Measurements from ENCODE around the gene FAM20C.

Gene FAM20C

DNA sequence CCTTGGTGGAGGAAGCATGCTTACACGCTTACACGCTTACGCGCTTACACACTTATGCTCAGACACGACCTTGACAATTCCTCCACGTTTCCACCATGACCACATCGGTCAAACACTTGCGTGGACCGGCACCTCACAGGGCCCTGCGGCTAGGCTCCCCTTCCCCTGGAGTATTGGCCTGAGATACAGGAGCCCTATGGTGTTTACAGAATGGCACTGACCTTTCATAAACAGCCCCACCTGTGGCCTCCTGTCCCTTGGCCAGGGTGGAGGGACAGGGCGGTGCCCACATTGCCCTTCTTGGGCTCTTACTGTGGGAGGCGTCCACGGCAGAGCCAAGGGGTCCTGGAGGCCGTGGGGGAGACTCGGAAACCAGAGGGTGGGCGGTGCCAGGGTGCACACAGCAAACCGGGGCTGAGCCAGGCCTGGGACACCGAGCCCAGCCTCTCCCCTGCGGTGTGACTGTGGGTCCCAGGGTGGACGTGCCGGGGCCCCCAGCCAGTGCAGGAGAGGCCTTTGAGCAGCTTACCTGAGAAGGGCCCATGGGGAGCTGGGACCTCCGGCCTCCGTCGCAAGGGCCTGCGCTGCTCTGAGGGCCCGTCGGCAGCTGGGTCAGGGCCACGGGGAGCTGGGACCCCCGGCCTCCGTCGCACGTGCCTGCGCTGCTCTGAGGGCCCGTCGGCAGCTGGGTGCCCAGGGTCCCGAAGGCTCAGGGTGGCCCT lies 53.4 kb downstream of the FAM20C start:
- no peak for DNase-seq (ENCODE audit: low read depth)

- DNase-seq (ENCODE audit: low read depth): no peak
Observed at GRCh38 chr7:246451-246850, 54.1 kb downstream of the FAM20C start.

DNA sequence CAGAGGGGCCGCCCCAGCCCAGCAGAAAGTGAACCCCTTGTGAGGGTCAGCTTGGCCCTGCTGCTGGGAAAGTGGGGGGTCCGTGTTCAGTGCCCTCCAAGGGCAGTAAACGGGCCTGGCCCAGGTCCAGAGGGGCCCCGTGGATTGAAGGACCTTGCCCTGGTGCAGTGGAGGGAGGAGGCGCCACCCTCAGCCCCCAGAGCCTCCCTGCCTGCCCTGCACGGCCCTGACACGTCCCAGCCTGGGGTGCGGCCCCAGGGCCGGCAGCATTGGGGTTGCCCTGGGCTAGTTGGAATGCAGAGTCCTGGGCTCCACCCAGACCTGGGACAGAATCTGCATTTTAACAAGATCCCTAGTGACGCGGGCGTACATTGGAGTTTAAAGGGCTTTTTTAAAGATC lies 54.8 kb downstream of the FAM20C start:
- DNase-seq (ENCODE audit: low read depth): no peak

- no peak for DNase-seq (ENCODE audit: low read depth)
Observed at GRCh38 chr7:247636-248035, 55.3 kb downstream of the FAM20C start.

DNA sequence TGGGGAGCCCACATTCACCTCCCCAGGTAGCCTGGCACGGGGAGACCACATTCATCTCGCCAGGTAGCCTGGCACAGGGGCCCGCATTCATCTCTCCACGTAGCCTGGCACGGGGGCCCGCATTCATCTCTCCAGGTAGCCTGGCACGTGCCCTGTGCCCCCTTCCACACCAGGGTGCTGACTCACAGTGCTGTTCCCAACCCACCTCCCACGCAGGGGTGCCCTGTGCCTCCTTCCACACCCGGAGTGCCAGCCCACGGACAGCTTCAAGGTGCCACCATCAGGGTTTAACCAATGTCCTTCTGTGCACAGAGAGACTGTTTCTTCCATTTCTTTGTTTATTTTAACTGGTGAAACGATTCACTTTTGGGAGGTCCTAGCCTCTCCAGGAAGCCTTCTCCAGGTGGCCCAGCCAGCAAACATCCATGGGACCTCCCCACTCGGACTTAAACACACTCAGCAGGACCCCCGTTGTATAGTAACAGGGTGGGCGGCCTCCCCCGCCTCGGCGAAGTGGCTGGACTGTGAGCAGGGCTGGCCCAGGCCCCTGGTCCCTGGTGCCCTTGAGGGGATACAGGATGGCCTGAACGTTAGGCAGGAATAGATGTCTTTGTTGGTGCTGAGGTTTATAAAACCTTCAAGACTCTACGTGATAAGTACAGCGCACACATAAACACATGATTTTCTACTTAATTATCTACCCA lies 56.5 kb downstream of the FAM20C start:
- no peak for DNase-seq (ENCODE audit: low read depth)

DNA sequence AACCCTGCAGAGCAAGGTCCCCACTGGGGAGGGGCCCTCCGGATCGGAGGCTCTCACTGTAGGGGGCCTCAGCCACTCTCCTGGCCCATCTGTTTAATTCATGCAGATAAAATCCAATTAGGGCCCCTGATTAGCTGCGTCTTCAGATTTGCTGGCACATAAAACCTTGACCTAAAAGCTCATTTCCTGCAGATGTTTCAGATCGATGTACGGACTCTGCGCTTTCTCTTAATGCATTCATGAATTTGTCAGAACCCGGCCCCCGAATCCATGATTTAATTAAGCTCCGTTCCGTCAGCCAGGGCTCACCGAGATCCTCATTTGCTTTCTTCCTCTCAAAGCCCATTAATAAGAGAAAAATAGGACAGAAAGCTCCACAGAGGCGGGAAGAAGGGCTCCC lies 57.6 kb downstream of the FAM20C start:
- no peak for DNase-seq (ENCODE audit: low read depth)

DNA sequence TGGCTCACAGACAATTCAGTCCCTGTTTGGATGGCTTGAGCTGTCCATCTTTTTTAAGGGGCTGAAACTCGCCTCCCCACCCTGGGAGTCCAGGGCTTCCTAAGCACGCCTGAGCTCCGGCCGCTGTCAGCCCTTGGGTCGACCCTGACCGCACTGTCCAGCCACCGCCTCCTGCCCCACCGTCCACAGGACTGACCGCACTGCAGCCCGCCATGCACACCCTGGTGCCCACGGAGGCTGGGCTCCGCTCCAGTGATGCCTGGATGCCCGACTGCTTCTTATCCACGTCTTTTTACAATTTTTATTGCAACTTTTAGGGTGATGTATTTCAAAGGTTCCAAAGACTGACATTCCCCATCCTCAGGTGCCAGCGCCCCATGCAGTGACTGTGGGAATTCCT lies 58.2 kb downstream of the FAM20C start:
- DNase-seq (ENCODE audit: low read depth): no peak

DNA sequence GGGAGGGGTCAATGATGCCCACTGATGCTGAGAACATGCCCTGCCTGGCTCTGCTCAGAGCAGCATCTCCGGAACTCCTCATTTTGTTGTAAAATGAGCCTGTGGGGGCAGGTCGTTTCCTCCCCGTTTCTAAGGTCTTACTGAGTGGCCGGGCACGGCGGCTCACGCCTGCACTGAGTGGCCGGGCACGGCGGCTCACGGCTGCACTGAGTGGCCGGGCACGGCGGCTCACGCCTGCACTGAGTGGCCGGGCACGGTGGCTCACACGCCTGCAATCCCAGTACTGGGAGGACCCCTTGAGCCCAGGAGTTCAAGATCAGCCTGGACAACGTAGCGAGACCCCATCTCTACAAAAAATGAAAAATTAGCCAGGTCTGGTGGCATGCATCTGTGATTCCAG lies 58.6 kb downstream of the FAM20C start:
- no peak for DNase-seq (ENCODE audit: low read depth)

GRCh38 chr7:251446-252175 lies 59.2 kb downstream of the FAM20C start:
- DNase-seq (ENCODE audit: low read depth): no peak

DNA sequence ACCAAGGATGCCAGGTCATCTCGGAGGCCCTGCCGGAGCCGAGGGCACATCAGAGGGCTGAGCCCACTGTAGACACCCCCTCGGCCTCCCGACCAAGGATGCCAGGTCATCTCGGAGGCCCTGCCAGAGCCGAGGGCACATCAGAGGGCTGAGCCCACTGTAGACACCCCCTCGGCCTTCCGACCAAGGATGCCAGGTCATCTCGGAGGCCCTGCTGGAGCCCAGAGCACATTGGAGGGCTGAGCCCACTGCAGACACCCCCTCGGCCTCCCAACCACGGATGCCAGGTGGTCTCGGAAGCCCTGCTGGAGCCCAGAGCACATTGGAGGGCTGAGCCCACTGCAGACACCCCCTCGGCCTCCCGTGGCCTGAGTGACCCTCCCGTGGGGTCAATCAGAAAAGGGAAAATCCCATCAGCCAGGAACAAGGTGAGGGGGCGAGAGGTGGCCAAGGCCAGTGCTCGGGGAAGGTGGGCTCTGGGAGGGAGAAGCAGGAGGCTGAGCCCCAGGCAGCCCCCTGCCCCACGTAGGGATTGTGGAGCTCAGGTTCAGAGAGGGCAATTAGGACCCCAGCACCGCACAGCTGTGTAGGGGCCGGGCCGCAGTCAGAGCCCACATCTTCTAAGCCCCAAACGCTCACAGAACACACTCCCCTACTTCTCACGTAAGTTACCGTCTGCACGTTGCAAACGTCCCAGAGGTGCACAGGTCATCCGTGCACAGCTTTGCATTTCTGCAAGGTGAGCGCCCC lies 60.0 kb downstream of the FAM20C start:
- no peak for DNase-seq (ENCODE audit: low read depth)

DNA sequence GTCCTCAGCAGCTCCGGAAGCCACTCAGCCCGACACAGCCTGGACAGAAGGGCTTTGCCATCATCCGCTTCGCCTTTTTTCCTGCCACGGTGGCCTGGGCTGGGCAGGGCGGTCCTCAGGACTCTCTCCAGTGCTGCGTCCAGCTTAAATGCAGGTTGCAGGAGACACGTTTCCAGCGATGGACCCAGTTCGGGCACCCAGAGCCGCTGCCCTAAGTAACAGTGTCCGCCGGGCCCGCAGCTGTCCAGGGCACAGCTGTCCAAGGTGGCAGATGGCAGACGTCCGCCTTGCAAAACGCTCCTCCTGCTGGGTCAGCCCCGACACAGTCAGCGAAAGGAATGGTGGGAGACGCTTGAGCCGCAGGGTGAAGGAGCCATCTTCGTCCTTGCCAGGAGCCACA lies 60.6 kb downstream of the FAM20C start:
- no peak for DNase-seq (ENCODE audit: low read depth)

DNA sequence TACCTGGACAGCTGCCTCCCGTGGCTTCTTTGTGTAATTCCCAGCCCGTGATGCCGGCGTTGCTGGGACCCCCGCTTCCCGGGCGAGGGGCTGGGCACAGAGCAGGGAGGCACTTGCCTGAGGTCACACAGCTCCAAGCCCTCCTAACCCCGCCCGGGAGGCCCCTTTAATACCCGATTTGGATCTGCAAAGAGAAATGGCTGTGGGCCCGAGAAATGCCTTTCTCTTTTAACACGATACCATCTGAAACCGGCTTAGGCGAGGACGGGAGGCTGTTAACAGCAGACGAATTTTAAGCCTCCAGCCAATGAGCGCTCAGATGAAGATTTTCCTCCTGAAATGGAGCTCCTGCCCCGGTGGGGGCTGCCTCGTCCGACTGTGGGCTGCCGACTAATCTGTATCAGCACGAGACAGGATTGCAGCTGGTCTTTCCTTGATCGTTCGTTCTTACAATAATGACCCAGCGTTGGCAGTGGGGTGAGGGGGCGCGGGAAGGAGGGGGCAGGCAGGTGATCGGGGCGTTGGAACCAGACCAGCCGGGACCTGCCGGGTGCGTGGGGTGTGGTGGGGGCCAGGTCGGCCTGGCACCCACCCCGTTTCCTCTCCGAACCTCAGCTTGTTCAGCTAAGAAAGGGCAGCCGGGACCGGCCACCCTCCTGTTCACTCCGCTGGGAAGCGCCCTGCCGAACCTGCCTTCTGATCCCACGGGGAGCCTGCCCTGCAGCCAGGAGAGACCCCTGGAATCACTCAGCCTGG lies 61.4 kb downstream of the FAM20C start:
- no peak for DNase-seq (ENCODE audit: low read depth)

DNA sequence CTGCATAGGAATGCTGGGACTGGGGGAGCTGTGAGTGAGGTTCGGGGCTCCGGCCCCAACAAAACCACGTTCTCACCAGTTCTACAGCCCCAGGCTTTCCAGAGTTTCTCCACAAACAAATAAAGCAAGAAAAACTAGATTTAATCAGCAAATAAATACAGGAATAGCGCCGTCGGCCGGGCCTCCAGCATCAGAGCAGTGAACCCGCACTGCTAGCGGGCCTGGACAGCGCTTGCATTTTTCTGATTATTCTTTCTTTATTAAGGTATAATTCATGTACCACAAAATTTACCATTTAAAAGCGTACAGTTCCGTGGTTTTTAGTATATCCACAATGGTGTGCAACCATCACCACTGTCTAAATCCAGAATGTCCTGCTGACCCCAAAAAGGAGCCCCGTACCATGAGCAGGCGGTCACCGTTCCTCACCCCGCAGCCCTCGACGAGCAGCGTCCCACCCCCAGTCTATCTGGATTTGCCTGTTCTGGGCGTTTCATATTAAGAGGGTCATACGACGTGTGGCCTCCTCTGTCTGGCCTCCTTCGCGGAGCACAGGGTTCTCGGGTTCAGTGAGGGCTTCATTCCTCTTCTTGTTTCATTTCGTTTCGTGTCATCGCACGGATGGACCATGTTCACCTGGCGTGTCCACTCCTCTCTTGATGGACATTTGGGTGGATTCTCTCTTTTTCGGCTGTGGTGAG lies 62.1 kb downstream of the FAM20C start:
- DNase-seq (ENCODE audit: low read depth): no peak

DNA sequence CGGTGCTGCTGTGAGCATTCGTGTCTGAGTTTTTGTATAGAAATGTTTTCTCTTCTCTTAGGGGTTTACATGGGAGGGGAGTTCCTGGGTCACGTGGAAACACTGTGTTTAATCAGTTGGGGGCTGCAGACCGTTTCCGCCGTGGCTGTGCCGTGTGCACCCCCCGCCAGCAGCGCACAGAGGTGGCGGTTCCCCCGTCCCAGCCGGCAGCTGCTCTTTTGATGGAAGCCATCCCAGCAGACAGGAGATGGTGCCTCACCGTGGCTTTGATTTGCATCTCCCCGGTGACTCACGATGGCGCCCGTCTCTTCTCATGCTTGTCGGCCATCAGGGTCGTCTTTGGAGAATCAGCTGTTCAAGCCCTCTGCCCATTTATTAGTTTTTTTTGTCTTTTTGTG lies 62.7 kb downstream of the FAM20C start:
- DNase-seq (ENCODE audit: low read depth): no peak

GRCh38 chr7:255721-256361 lies 63.5 kb downstream of the FAM20C start:
- DNase-seq (ENCODE audit: low read depth): no peak

GRCh38 chr7:256461-256940 lies 64.1 kb downstream of the FAM20C start:
- DNase-seq (ENCODE audit: low read depth): no peak

- no peak for DNase-seq (ENCODE audit: low read depth)
Observed at GRCh38 chr7:256981-257646, 64.7 kb downstream of the FAM20C start.

DNA sequence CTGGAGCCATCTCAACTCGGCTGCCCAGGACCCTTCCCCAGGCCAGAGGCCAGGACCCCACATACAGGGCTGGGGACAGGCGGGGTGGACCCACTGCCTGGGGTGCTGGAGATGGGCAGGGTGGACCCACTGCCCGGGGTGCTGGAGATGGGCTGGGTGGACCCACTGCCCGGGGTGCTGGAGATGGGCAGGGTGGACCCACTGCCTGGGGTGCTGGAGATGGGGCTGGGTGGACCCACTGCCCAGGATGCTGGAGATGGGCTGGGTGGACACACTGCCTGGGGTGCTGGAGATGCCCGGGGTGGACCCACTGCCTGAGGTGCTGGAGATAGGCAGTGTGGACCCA lies 65.2 kb downstream of the FAM20C start:
- DNase-seq (ENCODE audit: low read depth): no peak

DNA sequence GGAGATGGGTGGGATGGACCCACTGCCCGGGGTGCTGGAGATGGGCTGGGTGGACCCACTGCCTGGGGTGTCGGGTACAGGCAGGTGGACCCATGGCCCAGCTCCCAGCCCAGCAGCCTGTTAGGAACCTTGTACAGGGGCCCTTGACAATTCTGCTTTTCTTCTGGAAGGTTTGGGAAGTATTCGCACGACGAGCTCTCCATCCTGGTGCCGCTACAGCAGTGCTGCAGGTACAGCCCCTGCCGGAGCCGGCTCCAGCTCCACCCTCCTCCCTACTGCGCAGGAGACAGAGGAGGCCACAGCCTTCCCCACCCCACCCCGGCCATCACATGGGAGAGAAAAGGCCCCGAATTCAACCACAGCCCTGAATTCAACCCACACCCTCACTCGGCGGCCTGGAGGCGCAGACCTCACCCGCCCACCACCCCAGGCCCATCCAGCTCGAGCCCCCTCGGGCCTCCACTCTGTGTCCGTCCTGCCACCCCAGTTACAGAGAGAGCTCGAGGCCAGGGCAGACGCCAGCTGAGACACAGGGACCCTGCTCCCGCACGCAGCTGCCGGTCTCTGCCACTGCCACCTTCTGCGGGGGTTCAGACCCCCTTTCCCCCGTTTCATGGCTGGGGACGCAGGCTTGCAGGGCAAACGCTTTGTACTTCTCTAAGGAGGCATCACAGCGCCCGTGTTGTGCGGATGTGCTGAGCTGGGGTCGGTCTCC lies 66.3 kb downstream of the FAM20C start:
- DNase-seq (ENCODE audit: low read depth): no peak

DNA sequence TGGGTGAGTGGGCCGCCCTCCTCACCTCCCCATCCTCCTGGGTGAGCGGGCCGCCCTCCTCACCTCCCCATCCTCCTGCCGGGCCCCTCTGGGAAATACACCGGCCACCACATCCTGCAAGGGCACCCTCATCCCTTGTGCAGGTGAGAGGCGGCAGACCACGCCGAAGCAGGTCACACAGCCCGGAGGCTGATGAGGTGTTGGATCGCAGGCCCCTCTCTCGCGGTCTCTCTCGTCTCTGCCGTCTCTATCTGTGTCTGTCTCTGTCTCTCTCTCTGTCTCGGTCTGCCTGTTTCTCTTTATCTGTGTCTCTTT lies 66.8 kb downstream of the FAM20C start:
- DNase-seq (ENCODE audit: low read depth): no peak
